Measurements from ENCODE around the gene ETNK1.

GRCh38 chr12:22672951-22673350 lies 48.0 kb downstream of the ETNK1 start:
- TF ChIP-seq, protein P1, sequence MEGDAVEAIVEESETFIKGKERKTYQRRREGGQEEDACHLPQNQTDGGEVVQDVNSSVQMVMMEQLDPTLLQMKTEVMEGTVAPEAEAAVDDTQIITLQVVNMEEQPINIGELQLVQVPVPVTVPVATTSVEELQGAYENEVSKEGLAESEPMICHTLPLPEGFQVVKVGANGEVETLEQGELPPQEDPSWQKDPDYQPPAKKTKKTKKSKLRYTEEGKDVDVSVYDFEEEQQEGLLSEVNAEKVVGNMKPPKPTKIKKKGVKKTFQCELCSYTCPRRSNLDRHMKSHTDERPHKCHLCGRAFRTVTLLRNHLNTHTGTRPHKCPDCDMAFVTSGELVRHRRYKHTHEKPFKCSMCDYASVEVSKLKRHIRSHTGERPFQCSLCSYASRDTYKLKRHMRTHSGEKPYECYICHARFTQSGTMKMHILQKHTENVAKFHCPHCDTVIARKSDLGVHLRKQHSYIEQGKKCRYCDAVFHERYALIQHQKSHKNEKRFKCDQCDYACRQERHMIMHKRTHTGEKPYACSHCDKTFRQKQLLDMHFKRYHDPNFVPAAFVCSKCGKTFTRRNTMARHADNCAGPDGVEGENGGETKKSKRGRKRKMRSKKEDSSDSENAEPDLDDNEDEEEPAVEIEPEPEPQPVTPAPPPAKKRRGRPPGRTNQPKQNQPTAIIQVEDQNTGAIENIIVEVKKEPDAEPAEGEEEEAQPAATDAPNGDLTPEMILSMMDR (IDR thresholded peaks at IDR 0.05): no peak
- TF ChIP-seq POLR2A (IDR thresholded peaks at IDR 0.05) (no peak), POLR2AphosphoS5 (IDR thresholded peaks at IDR 0.05) (no peak), EP300 (IDR thresholded peaks at IDR 0.05) (no peak)
